ENCODE measurements around the gene PHF12.

PHF12 gene

GRCh38 chr17:28951428-28951990, at the start of gene PHF12:
PHF12 (minus strand) TSS chr17:28951518; CDS start chr17:28950960, 558 bp downstream.
- peak; percentile 100 for DNase-seq

DNA sequence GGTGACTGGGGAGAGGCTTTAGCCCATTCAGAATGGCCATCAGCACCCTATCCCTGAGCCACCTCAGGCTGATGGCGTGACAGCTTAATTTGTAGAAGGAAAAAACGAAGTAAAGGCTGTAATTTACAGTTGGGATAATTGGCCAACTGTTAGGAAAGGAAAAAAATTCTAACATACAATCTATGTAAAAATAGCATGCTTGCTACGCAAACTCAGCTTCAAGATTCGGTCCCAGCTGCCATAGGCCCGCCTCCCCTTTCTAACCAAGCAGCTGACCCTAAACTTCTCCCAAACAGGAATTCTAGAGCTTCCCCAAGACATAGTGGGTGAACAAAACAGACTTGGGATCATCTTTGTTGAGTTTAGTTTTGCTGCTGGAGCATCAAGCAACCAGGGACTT, 49.7 kb upstream of the PHF12 start:
- DNase-seq = no peak

GRCh38 chr17:28999206-28999605, 47.9 kb upstream of the PHF12 start:
- DNase-seq = no peak

DNA sequence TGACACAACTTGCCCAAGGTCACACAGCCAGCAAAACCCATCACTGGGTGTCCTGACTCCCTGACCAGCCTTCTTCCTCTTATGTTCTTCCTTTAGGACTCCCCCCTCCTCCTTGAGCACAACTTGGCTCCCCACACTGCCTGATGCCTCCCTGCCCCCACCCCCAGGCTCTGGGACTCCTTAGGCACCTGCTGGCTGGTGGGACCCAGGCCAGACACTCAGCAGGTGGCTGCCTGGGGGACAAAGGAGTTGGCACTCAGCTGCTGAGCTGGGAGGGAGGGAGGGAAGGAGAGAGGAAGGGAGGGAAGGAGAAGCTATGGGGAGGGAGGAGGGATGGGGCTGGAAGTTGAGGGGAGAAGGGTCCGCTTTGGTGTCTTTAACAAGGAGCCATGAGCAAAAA, 46.5 kb upstream of the PHF12 start:
- DNase-seq = peak; percentile 58

GRCh38 chr17:28996554-28997096, 45.3 kb upstream of the PHF12 start:
- DNase-seq = peak; percentile 76

DNA sequence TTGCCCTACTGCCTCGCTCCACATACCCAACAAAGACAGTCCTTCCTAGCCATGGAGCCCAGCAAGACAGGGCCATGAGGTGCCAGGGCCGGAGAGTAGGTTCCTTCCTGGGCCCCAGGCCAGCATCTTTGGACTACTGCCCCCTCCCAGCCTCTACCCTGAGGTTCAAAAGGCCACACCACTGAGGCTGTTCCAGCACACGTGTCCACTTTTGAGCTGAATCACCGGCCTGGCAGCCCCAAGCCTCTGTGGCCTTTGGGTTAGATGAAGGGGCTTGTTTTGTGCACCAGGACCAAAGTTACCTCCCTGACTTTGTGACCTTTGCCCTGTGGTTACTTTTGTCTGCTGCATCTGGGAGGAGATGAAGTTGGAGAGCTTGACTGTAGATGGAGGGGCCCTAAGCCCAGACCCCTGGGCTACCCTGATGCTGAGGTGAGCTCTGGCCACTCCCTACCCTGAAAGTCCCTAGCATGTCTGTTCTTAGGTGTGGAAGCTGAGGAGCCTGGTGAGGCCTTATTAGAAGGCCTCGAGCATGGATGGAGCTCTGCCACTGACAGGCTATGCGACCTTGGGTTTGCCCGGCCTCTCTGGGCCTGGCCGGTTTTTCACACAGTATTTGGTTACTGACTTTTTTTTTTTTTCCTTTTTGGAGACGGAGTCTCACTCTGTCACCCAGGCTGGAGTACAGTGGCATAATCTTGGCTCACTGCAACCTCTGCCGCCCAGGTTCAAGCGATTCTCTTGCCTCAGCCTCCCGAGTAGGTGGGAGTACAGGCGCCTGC, 42.5 kb upstream of the PHF12 start:
- no peak for DNase-seq

DNA sequence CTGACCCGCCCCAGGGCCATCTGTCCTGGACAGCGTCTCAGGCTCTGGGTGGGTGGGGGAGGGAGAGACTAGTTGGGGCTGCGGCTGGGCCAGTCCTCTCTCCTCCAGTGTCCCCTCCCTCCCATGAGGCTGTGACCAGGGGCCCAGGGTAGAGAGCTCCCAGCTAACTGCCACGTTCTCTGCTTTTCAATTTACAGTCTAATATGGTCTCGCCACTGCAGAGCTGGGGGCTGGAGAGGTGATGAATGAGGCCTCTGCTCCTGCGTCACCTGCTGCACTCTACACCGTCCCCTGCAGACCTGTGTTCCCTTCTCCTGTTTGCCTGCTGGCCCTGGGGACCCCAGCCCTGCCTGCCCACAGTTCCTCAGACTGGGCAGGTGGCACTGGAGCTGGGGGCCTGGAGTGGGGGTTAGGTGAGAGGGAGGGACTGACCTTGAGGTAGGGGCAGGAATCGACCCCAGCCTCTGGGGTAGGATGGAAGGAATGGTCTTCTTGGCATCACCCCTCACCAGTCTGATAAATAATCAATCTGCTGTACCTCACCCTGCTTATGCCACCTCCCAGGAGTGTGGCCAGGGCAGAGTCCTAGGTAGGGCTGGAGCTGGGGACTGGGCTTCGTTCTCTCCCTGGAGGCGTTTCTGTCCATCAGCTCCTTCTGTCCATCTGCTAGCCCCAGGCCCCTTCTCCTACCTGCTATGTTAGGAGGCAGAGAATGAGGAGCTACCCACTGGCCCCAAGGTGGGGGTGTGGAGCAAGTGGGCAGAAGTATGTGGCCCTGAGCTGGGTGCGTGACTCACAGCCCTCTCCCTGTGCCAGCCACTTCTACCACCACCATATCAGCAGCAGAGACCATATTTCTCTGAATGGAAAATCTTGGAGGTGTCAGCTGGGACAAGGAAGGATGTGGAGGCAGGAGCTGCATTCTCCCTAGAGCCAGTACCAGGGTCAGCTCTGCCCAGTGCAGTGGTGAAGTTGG, 41.6 kb upstream of the PHF12 start:
- no peak for DNase-seq

- no peak for DNase-seq
These were observed 40.9 kb upstream of the PHF12 start for GRCh38 chr17:28992185-28992584.

DNA sequence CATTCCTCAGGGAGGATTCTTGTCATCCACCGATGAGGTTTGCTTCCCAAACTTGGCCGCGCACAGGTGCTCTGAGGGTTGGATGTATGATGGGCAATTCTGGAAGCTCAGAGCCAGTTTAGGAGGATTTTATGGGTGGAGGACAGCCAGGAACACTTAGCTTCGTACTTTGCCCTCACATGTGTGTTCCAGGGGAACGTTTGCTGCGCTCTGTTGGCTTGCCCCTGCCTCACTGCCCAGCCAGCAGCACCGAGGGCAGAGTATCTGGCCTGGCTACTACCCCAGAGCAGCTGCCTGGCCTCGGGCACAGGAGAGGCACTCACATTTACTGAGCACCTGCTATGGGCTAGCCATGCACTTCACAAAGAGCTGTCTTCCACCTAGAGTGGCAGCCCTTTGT, 40.5 kb upstream of the PHF12 start:
- DNase-seq = no peak

- no peak for DNase-seq
These were observed 37.7 kb upstream of the PHF12 start for GRCh38 chr17:28989028-28989427.

DNA sequence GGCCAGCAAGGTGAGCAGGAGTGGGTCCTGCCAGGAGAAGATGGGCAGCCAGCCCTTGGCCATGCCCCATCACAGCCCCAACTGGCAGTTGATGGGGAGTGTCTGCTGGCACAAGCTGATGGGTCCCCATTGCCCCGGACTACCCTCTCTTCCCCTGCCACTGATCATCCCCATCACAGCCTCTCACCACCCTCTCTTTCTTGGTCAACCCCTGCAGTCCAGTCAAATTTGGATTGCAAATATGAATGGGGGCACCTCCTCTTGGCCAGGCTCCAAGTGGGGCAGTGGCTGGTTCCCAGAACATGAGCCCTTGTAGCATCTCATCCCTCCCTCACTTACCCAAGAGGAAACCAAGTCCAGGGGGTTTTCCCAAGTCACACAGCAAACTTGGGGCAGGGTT, 37.2 kb upstream of the PHF12 start:
- no peak for DNase-seq

- DNase-seq = no peak
These were observed 35.7 kb upstream of the PHF12 start for GRCh38 chr17:28986714-28987655.

- DNase-seq = peak; percentile 78
These were observed 34.8 kb upstream of the PHF12 start for GRCh38 chr17:28985950-28986713.

DNA sequence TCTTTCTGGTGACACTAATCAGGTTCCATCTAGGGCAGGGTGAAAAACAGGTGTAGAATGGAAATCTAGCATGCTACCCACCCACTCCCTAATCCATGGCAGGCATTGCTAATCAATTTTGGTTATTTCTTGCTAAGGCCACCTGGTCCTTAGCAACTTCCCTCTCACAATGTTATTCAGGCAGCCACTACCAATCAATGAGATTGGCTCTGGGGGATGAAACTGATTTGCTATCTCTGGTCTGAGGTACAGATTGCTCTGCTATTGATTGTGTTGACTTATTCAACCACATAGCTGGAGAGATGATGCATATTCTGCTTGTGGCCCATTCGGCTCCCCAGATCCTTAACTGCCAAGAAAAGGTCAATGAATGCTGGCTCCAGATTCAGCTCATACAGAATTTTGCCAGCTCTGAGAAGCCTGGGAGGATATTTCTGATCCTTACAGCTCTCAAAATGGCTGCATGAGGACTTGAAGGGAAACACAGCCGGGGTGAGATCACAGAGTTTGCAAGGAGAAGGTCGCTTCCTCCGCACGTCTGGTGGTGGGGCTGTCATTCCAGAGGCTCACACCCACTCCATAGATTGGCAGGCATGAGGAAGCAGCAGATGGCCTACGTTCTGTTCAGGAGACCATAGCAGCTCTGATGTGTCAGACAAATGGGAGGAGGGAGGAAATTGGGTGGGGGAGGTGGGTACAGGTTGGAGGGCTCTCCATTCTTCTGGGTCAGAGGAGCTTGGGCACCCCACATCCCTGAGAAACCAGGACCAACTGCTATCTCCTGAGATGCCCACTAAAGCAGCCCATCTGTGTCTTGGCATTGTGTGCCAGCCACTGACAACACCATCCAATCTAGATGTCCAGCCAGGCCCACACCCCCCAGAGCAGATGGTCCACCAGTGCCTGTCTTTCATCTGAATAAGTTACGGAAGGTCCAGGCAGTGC, 32.2 kb upstream of the PHF12 start:
- DNase-seq = no peak

GRCh38 chr17:28982131-28982793, 30.9 kb upstream of the PHF12 start:
- peak; percentile 50 for DNase-seq

DNA sequence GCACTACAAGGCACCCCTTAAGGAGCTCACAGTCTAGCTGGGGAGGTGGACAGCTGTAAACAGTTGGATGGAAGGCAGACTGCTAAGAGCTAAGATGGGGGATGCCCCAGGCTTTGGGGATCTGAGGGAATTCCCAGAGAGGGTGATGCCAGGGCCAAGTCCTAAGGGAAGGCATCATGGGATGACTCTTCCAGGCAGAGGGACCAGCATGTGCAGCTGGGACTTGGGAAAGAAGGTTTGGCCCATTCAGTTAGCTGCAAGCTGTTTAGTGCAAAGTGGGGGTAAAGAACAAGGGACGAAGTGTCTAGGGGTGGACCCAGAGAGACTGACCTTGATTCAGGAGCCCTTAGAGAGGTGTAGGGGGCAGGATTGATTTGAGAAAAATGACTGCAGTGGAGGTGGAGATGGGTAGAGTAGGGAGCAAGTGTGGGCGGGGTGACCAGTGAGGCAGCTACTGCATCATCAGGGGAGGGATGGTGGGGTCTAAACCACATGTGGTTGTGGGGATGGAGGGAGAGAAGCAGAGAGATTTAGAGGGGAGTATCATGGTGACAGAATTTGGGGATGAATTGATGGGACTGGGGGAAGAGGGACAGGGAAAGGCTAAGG, 27.1 kb upstream of the PHF12 start:
- DNase-seq = no peak

DNA sequence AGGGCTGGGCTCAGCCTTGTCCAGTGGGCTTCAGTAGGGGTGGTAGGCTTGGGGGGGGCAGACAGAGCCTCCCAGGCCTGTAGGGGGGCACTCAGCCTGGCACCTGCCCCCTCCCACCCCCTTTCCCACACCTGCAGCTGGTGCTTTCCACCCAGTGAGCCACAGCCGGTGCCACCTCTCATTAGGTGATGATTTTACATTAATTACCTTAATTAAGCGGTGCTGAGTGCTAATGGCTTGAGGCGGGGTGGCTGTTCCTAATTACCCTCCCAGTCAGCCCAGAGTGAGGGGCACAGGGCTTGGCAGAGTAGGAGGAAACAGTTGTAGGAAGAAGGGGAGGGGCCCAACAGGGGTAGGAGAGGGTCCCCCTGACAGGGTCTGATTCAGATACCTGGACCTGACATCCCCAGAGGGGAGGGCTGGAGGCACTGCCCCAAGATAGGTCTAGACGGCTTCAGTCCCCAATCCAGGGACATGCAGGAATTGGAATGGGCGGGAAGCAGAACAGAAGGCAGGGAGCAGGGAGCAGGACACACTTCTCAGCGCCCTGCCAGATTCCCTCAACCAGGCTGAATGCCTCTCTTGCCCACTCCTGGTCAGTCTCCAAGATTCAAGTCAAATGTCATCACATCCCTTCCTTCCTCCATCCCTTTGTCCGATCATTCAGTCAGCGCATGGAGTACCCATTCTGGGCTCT, 26.5 kb upstream of the PHF12 start:
- DNase-seq = no peak

DNA sequence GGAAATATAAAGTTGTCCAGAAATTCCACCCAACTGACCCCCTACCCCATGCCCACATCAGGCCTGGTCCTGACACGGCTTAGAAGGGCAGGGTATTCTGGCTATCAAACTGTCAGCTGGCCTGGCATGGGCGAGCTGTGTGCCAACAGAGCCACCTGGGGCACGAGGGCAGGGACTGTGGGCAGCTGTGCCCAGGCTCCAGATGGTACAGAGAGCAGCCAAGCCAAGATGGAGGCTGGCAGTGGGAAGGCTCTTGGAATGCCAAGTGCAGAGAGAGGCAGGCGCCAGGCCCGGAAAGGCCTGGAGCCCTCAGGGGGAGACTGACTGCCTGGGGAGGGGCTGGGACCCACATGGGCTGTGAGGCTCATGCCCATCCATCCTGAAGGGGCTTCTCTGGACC, 24.3 kb upstream of the PHF12 start:
- no peak for DNase-seq

Data from NCI-H510A treated with DMSO at 0.1 percent for 48 hours (cell line).